A549 (cell line): Measurements from ENCODE around the gene RPLP2. TPM values are rescaled to one million over a fixed set of nuclear protein-coding genes. Genes with fewer than 3 reads are reported as not detected.

Experiments used
- ATAC-seq, 2 experiments: fragments of 200-7000 bp in 1 of 2; fragments of >200 bp in 1 of 2; cut with Nextera tagmentation in 1 of 2; cut with Tn5 transposase in 1 of 2; 3 replicates each; pipeline versions ENCODE4 v1.8.0 to v1.9.1; 2018 to 2020; ENCODE audit warnings: mild to moderate bottlenecking in 1 of 2, moderate library complexity in 1 of 2
- CTCF ChIA-PET: fragments of 300-600 bp; sonication (Branson Sonifier 250); formaldehyde crosslinking; extraction: SDS; loops from one replicate; lab custom pipeline; 2021; ENCODE audit warnings: antibody characterized with exemption, inconsistent platforms; lab: Yijun Ruan, JAX
- POLR2A ChIA-PET: fragments of 350-600 bp; formaldehyde crosslinking; extraction: SDS; loops from one replicate; lab custom pipeline; 2021; ENCODE audit warnings: antibody characterized with exemption, inconsistent platforms; lab: Yijun Ruan, JAX
- DNase-seq, 2 experiments: peaks; one replicate each; pipeline versions ENCODE4 v3.0.0 to v3.0.0-alpha.2; 2011 to 2016; ENCODE audit warnings: low read depth in 1 of 2, low spot score in 1 of 2
- FAIRE-seq: peaks from 2 replicates; lab custom pipeline; 2011; peaks lifted over from hg19 to GRCh38; lab: Jason Lieb, UNC
- H3K27ac ChIP-seq, 2 experiments: fragments of >200 bp; sonication (Bioruptor Twin); formaldehyde crosslinking; 3 replicates each; pipeline ENCODE4 v1.5.1; 2016 to 2017
- H3K4me1 ChIP-seq: fragments of >200 bp; sonication (Bioruptor Twin); formaldehyde crosslinking; 3 replicates; pipeline ENCODE4 v1.6.1; 2016
- H3K4me2 ChIP-seq: fragments of >200 bp; sonication (Bioruptor Twin); formaldehyde crosslinking; 3 replicates; pipeline ENCODE4 v1.6.1; 2016
- H3K4me3 ChIP-seq: fragments of >200 bp; sonication (Bioruptor Twin); formaldehyde crosslinking; 3 replicates; pipeline ENCODE4 v1.5.1; 2016
- H3K9me3 ChIP-seq: fragments of >200 bp; sonication (Bioruptor Twin); formaldehyde crosslinking; 3 replicates; pipeline ENCODE4 v1.6.1; 2016
- BHLHE40 ChIP-seq: IDR thresholded peaks from 2 replicates; pipeline ENCODE4 v1.6.1; 2012; ENCODE audit warnings: low read depth, low read length, inconsistent platforms
- CEBPB ChIP-seq, 2 experiments: fragments of >200 bp in 1 of 2; sonication (Bioruptor Twin) in 1 of 2; formaldehyde crosslinking in 1 of 2; IDR thresholded peaks; 2 replicates each; pipeline ENCODE4 v1.6.1; 2012 to 2016
- CHD4 ChIP-seq: fragments of 200-600 bp; sonication (generic); IDR thresholded peaks from 2 replicates; pipeline ENCODE4 v1.6.1; 2016; ENCODE audit warnings: antibody characterized with exemption, mild to moderate bottlenecking, borderline replicate concordance
- EHF ChIP-seq: fragments of 250-450 bp; sonication (Bioruptor Pico); IDR thresholded peaks from 2 replicates; pipeline ENCODE4 v1.5.0; 2020; ENCODE audit warnings: mild to moderate bottlenecking
- EP300 ChIP-seq, 2 experiments: fragments of >200 bp; sonication (Bioruptor Twin); formaldehyde crosslinking; IDR thresholded peaks; 2 replicates in 1 of 2; 3 replicates in 1 of 2; pipeline ENCODE4 v1.6.1; 2016 to 2017
- ESRRA ChIP-seq: fragments of 150-350 bp; IDR thresholded peaks from 2 replicates; pipeline ENCODE4 v1.6.1; 2014; ENCODE audit warnings: mild to moderate bottlenecking, low read length, borderline replicate concordance
- HES2 ChIP-seq: fragments of >200 bp; sonication (Bioruptor Twin); formaldehyde crosslinking; IDR thresholded peaks from 2 replicates; pipeline ENCODE4 v1.6.1; 2016
- HMGXB4 ChIP-seq: fragments of 250-450 bp; sonication (Bioruptor Pico); IDR thresholded peaks from 2 replicates; pipeline ENCODE4 v1.5.0; 2021; ENCODE audit warnings: mild to moderate bottlenecking, moderate library complexity, borderline replicate concordance
- HOXA7 ChIP-seq: fragments of 250-450 bp; sonication (Bioruptor Pico); IDR thresholded peaks from 2 replicates; pipeline ENCODE4 v1.5.0; 2020; ENCODE audit warnings: mild to moderate bottlenecking, moderate library complexity
- HOXB13 ChIP-seq: fragments of 250-450 bp; sonication (Bioruptor Pico); IDR thresholded peaks from 2 replicates; pipeline ENCODE4 v1.5.0; 2020; ENCODE audit warnings: low read depth, mild to moderate bottlenecking, moderate library complexity
- NPAS2 ChIP-seq: fragments of 250-450 bp; sonication (Bioruptor Pico); IDR thresholded peaks from 2 replicates; pipeline ENCODE4 v1.8.0; 2022; ENCODE audit warnings: mild to moderate bottlenecking, moderate library complexity, borderline replicate concordance
- PBX3 ChIP-seq: IDR thresholded peaks from 2 replicates; pipeline ENCODE4 v1.6.1; 2012
- PHF8 ChIP-seq: fragments of 200-600 bp; sonication (generic); IDR thresholded peaks from 2 replicates; pipeline ENCODE4 v1.6.1; 2016; ENCODE audit warnings: low read depth, mild to moderate bottlenecking, antibody characterized with exemption, moderate library complexity, borderline replicate concordance
- POLR2A ChIP-seq: IDR thresholded peaks from 2 replicates; pipeline ENCODE4 v1.6.1; 2012; ENCODE audit warnings: mild to moderate bottlenecking, low read length
- RAD21 ChIP-seq, 2 experiments: fragments of >200 bp in 1 of 2; sonication (Bioruptor Twin) in 1 of 2; formaldehyde crosslinking in 1 of 2; IDR thresholded peaks in 1 of 2; conservative IDR thresholded peaks in 1 of 2; 2 replicates in 1 of 2; 3 replicates in 1 of 2; pipeline ENCODE4 v1.6.1; 2012 to 2018; ENCODE audit warnings: inconsistent platforms in 1 of 2
- RCOR1 ChIP-seq: fragments of 150-350 bp; IDR thresholded peaks from 2 replicates; pipeline ENCODE4 v1.6.1; 2014; ENCODE audit warnings: antibody characterized with exemption, low read length, low read depth
- ZNF302 ChIP-seq: fragments of 250-450 bp; sonication (Bioruptor Pico); IDR thresholded peaks from 2 replicates; pipeline ENCODE4 v1.9.0; 2021; ENCODE audit warnings: inconsistent platforms, mild to moderate bottlenecking, moderate library complexity
- ZSCAN20 ChIP-seq: fragments of 250-450 bp; sonication (Bioruptor Pico); IDR thresholded peaks from 2 replicates; pipeline ENCODE4 v1.8.0; 2022; ENCODE audit warnings: mild to moderate bottlenecking, moderate library complexity
- WGBS: methylation state at CpG from one replicate; pipeline ENCODE4 v1.1.6; 2017; ENCODE audit errors: missing lambda C conversion rate; 5-methylcytosine and 5-hydroxymethylcytosine counted together
- polyA plus RNA-seq, 4 experiments: library from polyadenylated mRNA; depleted of rRNA in 3 of 4; stranded (reverse); fragments of >200 nt; fragmentation: RNase III in 1 of 4; extraction: RNeasy Plus Mini Kit Qiagen cat#74134 plus additional on column Dnase treatment in 1 of 4; gene quantifications; 2 replicates in 3 of 4; 3 replicates in 1 of 4; pipeline ENCODE4 v1.2.3, GENCODE V29; 2011 to 2017
- TF ChIP-seq, protein P1 (sequence below): IDR thresholded peaks from 2 replicates; pipeline ENCODE4 v1.6.1; 2012; ENCODE audit warnings: low read depth, borderline replicate concordance
- TF ChIP-seq, protein P2 (sequence below): fragments of 150-350 bp; IDR thresholded peaks from 2 replicates; pipeline ENCODE4 v1.6.1; 2014; ENCODE audit warnings: low read depth, mild to moderate bottlenecking, low read length
- TF ChIP-seq, protein P3 (sequence below): IDR thresholded peaks from 2 replicates; pipeline ENCODE4 v1.6.1; 2012

Gene RPLP2
- polyA plus RNA-seq, 2 of the 4 experiments (the other 2 are of a cell fraction): 1,493 to 2,508 TPM

DNA sequence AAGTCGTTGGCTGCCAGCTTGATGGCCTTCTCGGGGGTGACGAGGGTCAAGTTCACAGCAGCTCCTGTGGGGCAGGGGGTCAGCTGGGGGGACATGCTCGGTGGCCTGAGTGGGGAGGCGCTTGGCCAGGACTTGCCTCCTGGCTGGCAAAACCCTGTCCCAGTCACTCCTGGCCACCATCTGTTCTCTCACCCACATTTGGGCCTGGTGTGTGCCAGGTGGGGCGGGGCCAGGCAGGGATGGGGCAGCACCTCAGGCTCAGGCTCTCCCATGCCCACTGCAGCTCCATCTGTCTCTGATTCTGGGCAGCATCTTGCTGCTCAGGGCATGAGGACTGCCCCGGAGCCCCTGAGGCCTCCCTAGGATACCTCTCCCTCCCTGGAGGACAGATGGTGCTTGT is 16.2 kb upstream of the RPLP2 start:
- H3K4me3 ChIP-seq: no peak overlapping the region
- FAIRE-seq: no peak
- H3K4me2 ChIP-seq: no peak overlapping the region
- POLR2A ChIA-PET: no interaction called here
- no peak for DNase-seq
- 100% methylated on average over 1 of the region's 7 CpGs for WGBS
- TF ChIP-seq ESRRA: no peak
- no peak for TF ChIP-seq BHLHE40
- no peak for TF ChIP-seq HES2
- TF ChIP-seq ZNF302 (CRISPR knock-in tag): no peak
- TF ChIP-seq, protein P1, sequence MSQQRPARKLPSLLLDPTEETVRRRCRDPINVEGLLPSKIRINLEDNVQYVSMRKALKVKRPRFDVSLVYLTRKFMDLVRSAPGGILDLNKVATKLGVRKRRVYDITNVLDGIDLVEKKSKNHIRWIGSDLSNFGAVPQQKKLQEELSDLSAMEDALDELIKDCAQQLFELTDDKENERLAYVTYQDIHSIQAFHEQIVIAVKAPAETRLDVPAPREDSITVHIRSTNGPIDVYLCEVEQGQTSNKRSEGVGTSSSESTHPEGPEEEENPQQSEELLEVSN: no peak
- TF ChIP-seq ZSCAN20 (CRISPR knock-in tag): no peak
- TF ChIP-seq PHF8: no peak
- no peak for TF ChIP-seq HOXB13 (CRISPR knock-in tag)
- TF ChIP-seq, protein P2, sequence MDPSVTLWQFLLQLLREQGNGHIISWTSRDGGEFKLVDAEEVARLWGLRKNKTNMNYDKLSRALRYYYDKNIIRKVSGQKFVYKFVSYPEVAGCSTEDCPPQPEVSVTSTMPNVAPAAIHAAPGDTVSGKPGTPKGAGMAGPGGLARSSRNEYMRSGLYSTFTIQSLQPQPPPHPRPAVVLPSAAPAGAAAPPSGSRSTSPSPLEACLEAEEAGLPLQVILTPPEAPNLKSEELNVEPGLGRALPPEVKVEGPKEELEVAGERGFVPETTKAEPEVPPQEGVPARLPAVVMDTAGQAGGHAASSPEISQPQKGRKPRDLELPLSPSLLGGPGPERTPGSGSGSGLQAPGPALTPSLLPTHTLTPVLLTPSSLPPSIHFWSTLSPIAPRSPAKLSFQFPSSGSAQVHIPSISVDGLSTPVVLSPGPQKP: no peak
- TF ChIP-seq CHD4: no peak
- no peak for TF ChIP-seq RAD21 (conservative IDR thresholded peaks at IDR 0.05 in 1 of 2, IDR thresholded peaks at IDR 0.05 in 1 of 2)
- no peak for TF ChIP-seq CEBPB (IDR thresholded peaks at IDR 0.05)
- TF ChIP-seq, protein P3, sequence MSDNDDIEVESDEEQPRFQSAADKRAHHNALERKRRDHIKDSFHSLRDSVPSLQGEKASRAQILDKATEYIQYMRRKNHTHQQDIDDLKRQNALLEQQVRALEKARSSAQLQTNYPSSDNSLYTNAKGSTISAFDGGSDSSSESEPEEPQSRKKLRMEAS: no peak
- no peak for TF ChIP-seq EHF (CRISPR knock-in tag)
- no peak for TF ChIP-seq PBX3
- no peak for TF ChIP-seq EP300 (IDR thresholded peaks at IDR 0.05)
- no peak for TF ChIP-seq HMGXB4 (CRISPR knock-in tag)
- TF ChIP-seq HOXA7 (CRISPR knock-in tag): no peak
- no peak for TF ChIP-seq RCOR1
- TF ChIP-seq POLR2A: no peak
- TF ChIP-seq, all 56 proteins: peak for 0
- Histone ChIP-seq H3K4me1 (peaks cover 51% of the 10 kb centered on the region), H3K9me3 (no peaks in the 10 kb centered on the region), H3K27ac (no peak overlapping the region)
- CTCF ChIA-PET: interaction anchor here (0.9 kb wide), 1 partner anchor 28 kb away, joined by 3 read pairs; no protein-coding TSS in a partner anchor
- no peak for ATAC-seq

- CTCF ChIA-PET: interaction anchor here (0.9 kb wide), 1 partner anchor 29 kb away, joined by 3 read pairs; no protein-coding TSS in a partner anchor
- POLR2A ChIA-PET: no interaction called here
- Histone ChIP-seq H3K4me3 (no peak overlapping the region), H3K9me3 (no peaks in the 10 kb centered on the region), H3K4me1 (peaks cover 50% of the 10 kb centered on the region), H3K27ac (no peak overlapping the region), H3K4me2 (no peak overlapping the region)
- FAIRE-seq: no peak
- 95% methylated on average over 15 of the region's 31 CpGs for WGBS
- no peak for DNase-seq
- ATAC-seq: no peak
- no peak for TF ChIP-seq NPAS2 (CRISPR knock-in tag)
These were observed 15.6 kb upstream of the RPLP2 start for GRCh38 chr11:794013-794765.
